PC-3 (cell line): ENCODE data around the gene CAPN13. TPM values are rescaled to one million over a fixed set of nuclear protein-coding genes. Genes with fewer than 3 reads are reported as not detected.

Experiments
- ATAC-seq: fragments of 200-7000 bp; cut with Tn5 transposase; 2 replicates; pipeline ENCODE4 v1.9.1; 2020; ENCODE audit warnings: mild to moderate bottlenecking, moderate library complexity
- BruUV-seq: library from RNA; stranded (reverse); fragments of 400-500 nt; replicated peaks from 2 replicates; lab custom pipeline; 2021; lab: Mats Ljungman, UMichigan
- CTCF ChIA-PET: fragments of 300-600 bp; sonication (Branson Sonifier 250); formaldehyde crosslinking; loops from one replicate; lab custom pipeline; 2022; ENCODE audit warnings: antibody characterized with exemption; lab: Charles Lee
- POLR2A ChIA-PET: fragments of 300-600 bp; sonication (Branson Sonifier 250); formaldehyde crosslinking; loops from one replicate; lab custom pipeline; 2022; ENCODE audit warnings: antibody characterized with exemption; ENCODE audit not compliant: unreplicated experiment; lab: Charles Lee
- DNase-seq: peaks from one replicate; pipeline ENCODE4 v3.0.0-alpha.2; 2015
- H2AFZ ChIP-seq: fragments of 300-600 bp; sonication (generic); 2 replicates; pipeline ENCODE4 v1.6.0; 2016; ENCODE audit warnings: antibody characterized with exemption, low read length
- H3F3A ChIP-seq: fragments of 300-600 bp; sonication (generic); one replicate; pipeline ENCODE4 v1.6.0; 2017; ENCODE audit warnings: antibody characterized with exemption, low read length, control low read depth, mild to moderate bottlenecking; ENCODE audit not compliant: unreplicated experiment
- H3K27ac ChIP-seq: fragments of 300-600 bp; sonication (generic); 2 replicates; pipeline ENCODE4 v1.5.1; 2016; ENCODE audit warnings: mild to moderate bottlenecking, low read length
- H3K27me3 ChIP-seq: fragments of 300-600 bp; sonication (generic); 2 replicates; pipeline ENCODE4 v1.6.1; 2016; ENCODE audit warnings: low read length, mixed read lengths
- H3K36me3 ChIP-seq: fragments of 300-600 bp; sonication (generic); 2 replicates; pipeline ENCODE4 v1.6.1; 2016; ENCODE audit warnings: low read depth, mixed run types, low read length, mixed read lengths
- H3K4me1 ChIP-seq: fragments of 300-600 bp; sonication (generic); 2 replicates; pipeline ENCODE4 v1.5.1; 2016; ENCODE audit warnings: low read length; ENCODE audit not compliant: insufficient read depth
- H3K4me2 ChIP-seq: fragments of 300-600 bp; sonication (generic); 2 replicates; pipeline ENCODE4 v1.6.0; 2016; ENCODE audit warnings: low read length
- H3K4me3 ChIP-seq: fragments of 300-600 bp; sonication (generic); 2 replicates; pipeline ENCODE4 v1.5.1; 2016; ENCODE audit warnings: mild to moderate bottlenecking, low read length, mixed read lengths
- H3K79me2 ChIP-seq: fragments of 300-600 bp; sonication (generic); 2 replicates; pipeline ENCODE4 v1.6.1; 2017; ENCODE audit warnings: low read length, mixed read lengths
- H3K9ac ChIP-seq: fragments of 300-600 bp; sonication (generic); 2 replicates; pipeline ENCODE4 v1.6.0; 2016; ENCODE audit warnings: mild to moderate bottlenecking, low read length
- H3K9me2 ChIP-seq: fragments of 300-600 bp; sonication (generic); replicated peaks from 2 replicates; pipeline ENCODE4 v1.6.1; 2016; ENCODE audit warnings: mixed run types, low read length, mixed read lengths
- H3K9me3 ChIP-seq: fragments of 300-600 bp; sonication (generic); 2 replicates; pipeline ENCODE4 v1.6.1; 2016; ENCODE audit warnings: low read length, mixed read lengths
- H4K20me1 ChIP-seq: fragments of 300-600 bp; sonication (generic); 2 replicates; pipeline ENCODE4 v1.6.1; 2016; ENCODE audit warnings: low read length, mixed read lengths
- CTCF ChIP-seq: fragments of 300-600 bp; sonication (generic); conservative IDR thresholded peaks from 2 replicates; pipeline ENCODE4 v1.5.1; 2017; ENCODE audit warnings: antibody characterized with exemption, low read depth, mild to moderate bottlenecking, low read length
- EZH2 ChIP-seq: fragments of 300-600 bp; sonication (generic); IDR thresholded peaks from one replicate; pipeline ENCODE4 v1.6.1; 2017; ENCODE audit warnings: antibody characterized with exemption, mild to moderate bottlenecking, low read length; ENCODE audit not compliant: unreplicated experiment
- EZH2phosphoT487 ChIP-seq: fragments of 300-600 bp; sonication (generic); IDR thresholded peaks from 2 replicates; pipeline ENCODE4 v1.6.1; 2018; ENCODE audit warnings: mild to moderate bottlenecking, antibody characterized with exemption, low read length, borderline replicate concordance
- intact Hi-C: fragments of 100-400 bp; cut with micrococcal nuclease; formaldehyde crosslinking; loops from 2 replicates; pipeline ENCODE4 v1.9.0; 2023
- total RNA-seq: library from RNA; depleted of rRNA; stranded (reverse); fragments of >200 nt; gene quantifications from 2 replicates; pipeline ENCODE4 v1.2.3, GENCODE V29; 2014

The CAPN13 gene
- total RNA-seq, 1 experiment from 2014 or later = 0.44 TPM

- ChIA-PET POLR2A (no interaction called here), CTCF (interaction anchor here (0.6 kb wide), 1 partner anchor 171 kb away, joined by 4 read pairs; no protein-coding TSS in a partner anchor)
- no peak overlapping the region for H3K4me2 ChIP-seq
- H3K9me2 ChIP-seq = no peaks in the 10 kb centered on the region
- H2AFZ ChIP-seq = no peak overlapping the region
- no peak overlapping the region for H3K27ac ChIP-seq
- H3K4me1 ChIP-seq = no peaks in the 10 kb centered on the region
- no peak for ATAC-seq
- DNase-seq = no peak
- no peaks in the 10 kb centered on the region for H3F3A ChIP-seq
- no peaks in the 10 kb centered on the region for H3K9me3 ChIP-seq
- no peaks in the 10 kb centered on the region for H3K27me3 ChIP-seq
- H4K20me1 ChIP-seq = no peaks in the 10 kb centered on the region
- no peaks in the 10 kb centered on the region for H3K36me3 ChIP-seq
- BruUV-seq = no TSS peak
- intact Hi-C loops = no loop called here
- no peak overlapping the region for H3K4me3 ChIP-seq
- TF ChIP-seq EZH2 = no peak
- TF ChIP-seq CTCF = no peak
- no peak for TF ChIP-seq EZH2phosphoT487
- no peak overlapping the region for H3K9ac ChIP-seq
- H3K79me2 ChIP-seq = no peaks in the 10 kb centered on the region
Measured at GRCh38 chr2:30691091-30691947, 115.9 kb downstream of the CAPN13 start.

- H3K9me2 ChIP-seq = no peaks in the 10 kb centered on the region
- H3K79me2 ChIP-seq = no peaks in the 10 kb centered on the region
- no TSS peak for BruUV-seq
- POLR2A ChIA-PET = no interaction called here
- no peak overlapping the region for H3K27ac ChIP-seq
- H3F3A ChIP-seq = no peaks in the 10 kb centered on the region
- intact Hi-C loops = no loop called here
- DNase-seq (no peak), ATAC-seq (no peak)
- H3K4me3 ChIP-seq = no peak overlapping the region
- H3K4me1 ChIP-seq = no peaks in the 10 kb centered on the region
- no peak overlapping the region for H2AFZ ChIP-seq
- H3K27me3 ChIP-seq = no peaks in the 10 kb centered on the region
- H3K4me2 ChIP-seq = no peak overlapping the region
- CTCF ChIA-PET = no interaction called here
- no peaks in the 10 kb centered on the region for H3K36me3 ChIP-seq
- H3K9ac ChIP-seq = no peak overlapping the region
- H3K9me3 ChIP-seq = no peaks in the 10 kb centered on the region
- TF ChIP-seq EZH2 (no peak), EZH2phosphoT487 (no peak), CTCF (no peak)
- no peaks in the 10 kb centered on the region for H4K20me1 ChIP-seq
Measured at GRCh38 chr2:30690126-30690561, 117.1 kb downstream of the CAPN13 start.

- no peaks in the 10 kb centered on the region for H3K9me2 ChIP-seq
- ChIA-PET CTCF (no interaction called here), POLR2A (no interaction called here)
- H2AFZ ChIP-seq = no peak overlapping the region
- no peaks in the 10 kb centered on the region for H3K36me3 ChIP-seq
- no TSS peak for BruUV-seq
- TF ChIP-seq EZH2phosphoT487 (no peak), CTCF (no peak)
- H3F3A ChIP-seq = no peaks in the 10 kb centered on the region
- H3K27ac ChIP-seq = no peak overlapping the region
- H3K79me2 ChIP-seq = no peaks in the 10 kb centered on the region
- intact Hi-C loops = no loop called here
- no peaks in the 10 kb centered on the region for H3K4me1 ChIP-seq
- no peaks in the 10 kb centered on the region for H3K27me3 ChIP-seq
- H4K20me1 ChIP-seq = no peaks in the 10 kb centered on the region
- H3K4me3 ChIP-seq = no peak overlapping the region
- ATAC-seq (no peak), DNase-seq (no peak)
- H3K9ac ChIP-seq = no peak overlapping the region
- no peak overlapping the region for H3K4me2 ChIP-seq
- H3K9me3 ChIP-seq = no peaks in the 10 kb centered on the region
Measured at GRCh38 chr2:30689496-30690125, 117.6 kb downstream of the CAPN13 start.
